ENCODE results near the gene CPNE8.
A peak's percentile ranks its signal among the peaks of the same experiment; 100 is the strongest.

CPNE8 gene

DNA sequence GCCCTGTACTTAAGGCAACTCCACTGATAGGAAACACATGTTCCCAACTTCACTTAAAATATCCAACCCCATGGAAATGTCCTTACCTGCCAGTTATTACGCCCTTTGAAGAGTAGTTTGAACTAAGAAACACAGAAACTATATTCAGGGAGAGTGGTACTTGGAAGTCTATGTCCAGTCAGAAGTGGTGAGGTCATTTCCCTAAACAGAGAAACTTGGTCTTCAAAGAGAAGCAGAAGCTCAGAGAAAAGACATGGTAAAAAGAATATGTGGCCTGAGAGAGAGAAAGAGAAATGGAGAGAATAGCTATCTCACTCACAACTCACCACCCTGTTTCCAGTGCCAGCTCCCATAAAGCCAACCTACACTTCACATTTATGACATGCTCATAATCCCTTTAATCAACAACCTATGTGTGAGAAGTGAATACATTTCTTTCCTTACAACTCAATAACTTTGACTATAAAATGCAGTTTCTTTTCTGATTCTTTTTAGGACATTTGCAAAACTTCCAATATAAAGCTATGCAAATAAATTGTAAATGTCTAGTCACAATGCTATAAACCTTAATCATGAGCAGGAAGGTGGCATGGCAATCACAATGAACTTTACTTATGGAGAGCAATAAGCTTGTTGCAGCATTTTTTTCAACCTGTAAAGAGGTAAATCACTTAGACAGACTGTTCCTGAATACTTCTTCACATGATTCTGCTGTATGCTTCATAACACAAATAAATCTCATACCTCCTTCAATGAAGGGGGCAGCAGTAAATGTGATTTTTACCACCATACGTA lies 67.1 kb downstream of the CPNE8 start:
- 100% methylated on average over 1 of the region's 2 CpGs for WGBS (ENCODE audit: insufficient coverage)
- POLR2A ChIA-PET = no interaction called here

GRCh38 chr12:38831715-38832114 lies 73.7 kb downstream of the CPNE8 start:
- Histone ChIP-seq H3K4me3 (ENCODE audit: control insufficient read depth in 1 of 7, extremely low read depth in 1 of 7, insufficient read depth in 4 of 7, low read depth in 2 of 7, low read length in 6 of 7) (no peak overlapping the region), H3K27ac (ENCODE audit: insufficient read depth in 1 of 2, low read depth in 1 of 2, low read length in 2 of 2, poor library complexity in 1 of 2, severe bottlenecking in 2 of 2) (no peak overlapping the region), H3K36me3 (ENCODE audit: control insufficient read depth in 4 of 4, insufficient read depth in 4 of 4, low read length in 3 of 4) (peaks cover 2 to 13% (median 8%) of the 10 kb centered on the region in 4 experiments), H3K27me3 (replicated peaks in 2 of 5; ENCODE audit: control insufficient read depth in 4 of 5, insufficient read depth in 5 of 5, low read length in 4 of 5) (no peaks in the 10 kb centered on the region), H3K4me1 (ENCODE audit: control extremely low read depth in 1 of 4, control insufficient read depth in 4 of 4, insufficient read depth in 4 of 4, low read length in 3 of 4) (no peaks in the 10 kb centered on the region), H3K9me3 (ENCODE audit: control extremely low read depth in 1 of 5, control insufficient read depth in 4 of 5, insufficient read depth in 2 of 5, low read depth in 1 of 5, low read length in 4 of 5) (peaks cover 0 to 2% (median 0%) of the 10 kb centered on the region in 5 experiments)
- no peak for DNase-seq
- CTCF ChIA-PET = interaction anchor here (1.1 kb wide), 1 partner anchor 65 kb away, joined by 3 read pairs; no protein-coding TSS in a partner anchor
- 95% methylated on average over 4 of the region's 5 CpGs for WGBS (ENCODE audit: insufficient coverage)
- POLR2A ChIA-PET = no interaction called here

More for the DNA sequence above, 67.1 kb downstream of the CPNE8 start:
- Histone ChIP-seq H3K9me3 (ENCODE audit: control extremely low read depth in 1 of 5, control insufficient read depth in 4 of 5, insufficient read depth in 2 of 5, low read depth in 1 of 5, low read length in 4 of 5) (peaks cover 0 to 2% (median 0%) of the 10 kb centered on the region in 5 experiments), H3K27me3 (replicated peaks in 2 of 5; ENCODE audit: control insufficient read depth in 4 of 5, insufficient read depth in 5 of 5, low read length in 4 of 5) (no peaks in the 10 kb centered on the region), H3K36me3 (ENCODE audit: control insufficient read depth in 4 of 4, insufficient read depth in 4 of 4, low read length in 3 of 4) (peaks cover 0 to 4% (median under 1%) of the 10 kb centered on the region in 4 experiments), H3K4me1 (ENCODE audit: control extremely low read depth in 1 of 4, control insufficient read depth in 4 of 4, insufficient read depth in 4 of 4, low read length in 3 of 4) (no peaks in the 10 kb centered on the region), H3K4me3 (ENCODE audit: control insufficient read depth in 1 of 7, extremely low read depth in 1 of 7, insufficient read depth in 4 of 7, low read depth in 2 of 7, low read length in 6 of 7) (no peak overlapping the region), H3K27ac (ENCODE audit: insufficient read depth in 1 of 2, low read depth in 1 of 2, low read length in 2 of 2, poor library complexity in 1 of 2, severe bottlenecking in 2 of 2) (no peak overlapping the region)
- CTCF ChIA-PET = interaction anchor here (3.5 kb wide), 1 partner anchor 68 kb away, joined by 13 read pairs; the partner anchor contains the start of gene CPNE8
- no peak for DNase-seq

- H3K4me3 ChIP-seq (ENCODE audit: control insufficient read depth in 1 of 7, extremely low read depth in 1 of 7, insufficient read depth in 4 of 7, low read depth in 2 of 7, low read length in 6 of 7) = no peak overlapping the region
- peak in 1 of 3 donors; percentile 23 for DNase-seq
- no peak overlapping the region for H3K27ac ChIP-seq (ENCODE audit: insufficient read depth in 1 of 2, low read depth in 1 of 2, low read length in 2 of 2, poor library complexity in 1 of 2, severe bottlenecking in 2 of 2)
- H3K27me3 ChIP-seq (replicated peaks in 2 of 5; ENCODE audit: control insufficient read depth in 4 of 5, insufficient read depth in 5 of 5, low read length in 4 of 5) = no peaks in the 10 kb centered on the region
- peaks cover 7 to 20% (median 9%) of the 10 kb centered on the region in 4 experiments for H3K36me3 ChIP-seq (ENCODE audit: control insufficient read depth in 4 of 4, insufficient read depth in 4 of 4, low read length in 3 of 4)
- 91% methylated on average over 4 of the region's 4 CpGs for WGBS (ENCODE audit: insufficient coverage)
- CTCF ChIA-PET = no interaction called here
- H3K4me1 ChIP-seq (ENCODE audit: control extremely low read depth in 1 of 4, control insufficient read depth in 4 of 4, insufficient read depth in 4 of 4, low read length in 3 of 4) = no peaks in the 10 kb centered on the region
- no peaks in the 10 kb centered on the region for H3K9me3 ChIP-seq (ENCODE audit: control extremely low read depth in 1 of 5, control insufficient read depth in 4 of 5, insufficient read depth in 2 of 5, low read depth in 1 of 5, low read length in 4 of 5)
- POLR2A ChIA-PET = no interaction called here
Observed at GRCh38 chr12:38825006-38825405, 80.4 kb downstream of the CPNE8 start.

DNA sequence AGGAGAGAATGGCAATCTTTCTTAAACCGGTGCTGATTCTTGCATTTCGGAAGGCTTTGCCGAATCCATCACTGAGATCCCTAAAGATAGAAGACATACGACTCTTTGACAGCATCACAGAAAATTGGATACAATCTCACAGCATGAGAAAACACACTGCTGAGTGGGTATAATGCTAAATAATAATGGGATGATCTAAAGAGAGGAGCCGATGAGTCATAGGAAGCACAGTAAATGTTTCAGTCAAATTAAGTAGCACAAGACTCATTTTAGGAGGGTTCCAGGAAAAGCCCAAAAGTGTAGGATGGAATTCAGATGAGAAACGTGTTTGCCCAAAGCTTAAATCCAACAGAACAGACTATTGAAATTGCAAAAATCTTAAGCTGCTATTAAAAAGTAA lies 81.7 kb downstream of the CPNE8 start:
- ChIA-PET CTCF (interaction anchor here (0.8 kb wide), 1 partner anchor 13 kb away, joined by 3 read pairs; no protein-coding TSS in a partner anchor), POLR2A (no interaction called here)
- 100% methylated on average over 5 of the region's 6 CpGs for WGBS (ENCODE audit: insufficient coverage)

GRCh38 chr12:38823314-38823713 lies 82.1 kb downstream of the CPNE8 start:
- DNase-seq = no peak
- ChIA-PET POLR2A (no interaction called here), CTCF (interaction anchor here (0.6 to 1.0 kb wide), 3 partner anchors 12 to 321 kb away, joined by 3 to 4 read pairs (median 3); no protein-coding TSS in a partner anchor)
- peaks cover 4 to 20% (median 9%) of the 10 kb centered on the region in 4 experiments for H3K36me3 ChIP-seq (ENCODE audit: control insufficient read depth in 4 of 4, insufficient read depth in 4 of 4, low read length in 3 of 4)
- no peaks in the 10 kb centered on the region for H3K9me3 ChIP-seq (ENCODE audit: control extremely low read depth in 1 of 5, control insufficient read depth in 4 of 5, insufficient read depth in 2 of 5, low read depth in 1 of 5, low read length in 4 of 5)
- H3K27me3 ChIP-seq (replicated peaks in 2 of 5; ENCODE audit: control insufficient read depth in 4 of 5, insufficient read depth in 5 of 5, low read length in 4 of 5) = no peaks in the 10 kb centered on the region
- H3K4me3 ChIP-seq (ENCODE audit: control insufficient read depth in 1 of 7, extremely low read depth in 1 of 7, insufficient read depth in 4 of 7, low read depth in 2 of 7, low read length in 6 of 7) = no peak overlapping the region
- H3K4me1 ChIP-seq (ENCODE audit: control extremely low read depth in 1 of 4, control insufficient read depth in 4 of 4, insufficient read depth in 4 of 4, low read length in 3 of 4) = no peaks in the 10 kb centered on the region
- WGBS (ENCODE audit: insufficient coverage) = 93% methylated on average over 2 of the region's 2 CpGs
- no peak overlapping the region for H3K27ac ChIP-seq (ENCODE audit: insufficient read depth in 1 of 2, low read depth in 1 of 2, low read length in 2 of 2, poor library complexity in 1 of 2, severe bottlenecking in 2 of 2)

More for the DNA sequence above, 81.7 kb downstream of the CPNE8 start:
- H3K36me3 ChIP-seq (ENCODE audit: control insufficient read depth in 4 of 4, insufficient read depth in 4 of 4, low read length in 3 of 4) = peaks cover 4 to 20% (median 9%) of the 10 kb centered on the region in 4 experiments
- H3K4me3 ChIP-seq (ENCODE audit: control insufficient read depth in 1 of 7, extremely low read depth in 1 of 7, insufficient read depth in 4 of 7, low read depth in 2 of 7, low read length in 6 of 7) = no peak overlapping the region
- H3K27ac ChIP-seq (ENCODE audit: insufficient read depth in 1 of 2, low read depth in 1 of 2, low read length in 2 of 2, poor library complexity in 1 of 2, severe bottlenecking in 2 of 2) = no peak overlapping the region
- H3K27me3 ChIP-seq (replicated peaks in 2 of 5; ENCODE audit: control insufficient read depth in 4 of 5, insufficient read depth in 5 of 5, low read length in 4 of 5) = no peaks in the 10 kb centered on the region
- DNase-seq = no peak
- no peaks in the 10 kb centered on the region for H3K9me3 ChIP-seq (ENCODE audit: control extremely low read depth in 1 of 5, control insufficient read depth in 4 of 5, insufficient read depth in 2 of 5, low read depth in 1 of 5, low read length in 4 of 5)
- no peaks in the 10 kb centered on the region for H3K4me1 ChIP-seq (ENCODE audit: control extremely low read depth in 1 of 4, control insufficient read depth in 4 of 4, insufficient read depth in 4 of 4, low read length in 3 of 4)

DNA sequence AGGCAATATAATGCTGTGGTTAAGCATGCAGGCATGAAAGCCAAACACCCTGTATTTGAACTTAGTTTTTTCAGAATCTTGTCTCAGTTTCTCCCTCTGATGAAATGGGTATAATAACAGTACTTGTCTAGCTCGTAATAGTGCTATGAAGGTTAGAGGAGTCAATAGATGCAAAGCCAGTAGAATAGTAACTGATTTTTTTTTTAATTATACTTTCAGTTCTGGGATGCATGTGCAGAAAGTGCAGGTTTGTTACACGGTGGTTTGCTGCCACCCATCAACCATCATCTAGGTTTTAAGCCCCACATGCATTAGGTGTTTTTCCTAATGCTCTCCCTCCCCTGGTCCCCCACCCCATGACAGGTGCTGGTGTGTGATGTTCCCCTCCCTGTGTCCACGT lies 87.4 kb downstream of the CPNE8 start:
- POLR2A ChIA-PET = no interaction called here
- H3K9me3 ChIP-seq (ENCODE audit: control extremely low read depth in 1 of 5, control insufficient read depth in 4 of 5, insufficient read depth in 2 of 5, low read depth in 1 of 5, low read length in 4 of 5) = peaks cover 0 to 1% (median 0%) of the 10 kb centered on the region in 5 experiments
- no peak overlapping the region for H3K27ac ChIP-seq (ENCODE audit: insufficient read depth in 1 of 2, low read depth in 1 of 2, low read length in 2 of 2, poor library complexity in 1 of 2, severe bottlenecking in 2 of 2)
- CTCF ChIA-PET = interaction anchor here (0.6 kb wide), 1 partner anchor 78 kb away, joined by 3 read pairs; no protein-coding TSS in a partner anchor
- no CpG with 5 or more reads among the region's 3 CpGs for WGBS (ENCODE audit: insufficient coverage)
- H3K4me1 ChIP-seq (ENCODE audit: control extremely low read depth in 1 of 4, control insufficient read depth in 4 of 4, insufficient read depth in 4 of 4, low read length in 3 of 4) = no peaks in the 10 kb centered on the region
- peaks cover 0 to 9% (median 2%) of the 10 kb centered on the region in 4 experiments for H3K36me3 ChIP-seq (ENCODE audit: control insufficient read depth in 4 of 4, insufficient read depth in 4 of 4, low read length in 3 of 4)
- no peak overlapping the region for H3K4me3 ChIP-seq (ENCODE audit: control insufficient read depth in 1 of 7, extremely low read depth in 1 of 7, insufficient read depth in 4 of 7, low read depth in 2 of 7, low read length in 6 of 7)
- H3K27me3 ChIP-seq (replicated peaks in 2 of 5; ENCODE audit: control insufficient read depth in 4 of 5, insufficient read depth in 5 of 5, low read length in 4 of 5) = no peaks in the 10 kb centered on the region
- no peak for DNase-seq

- H3K27ac ChIP-seq (ENCODE audit: insufficient read depth in 1 of 2, low read depth in 1 of 2, low read length in 2 of 2, poor library complexity in 1 of 2, severe bottlenecking in 2 of 2) = no peak overlapping the region
- 83% methylated on average over 3 of the region's 3 CpGs for WGBS (ENCODE audit: insufficient coverage)
- H3K4me1 ChIP-seq (ENCODE audit: control extremely low read depth in 1 of 4, control insufficient read depth in 4 of 4, insufficient read depth in 4 of 4, low read length in 3 of 4) = no peaks in the 10 kb centered on the region
- H3K36me3 ChIP-seq (ENCODE audit: control insufficient read depth in 4 of 4, insufficient read depth in 4 of 4, low read length in 3 of 4) = peaks cover 4 to 18% (median 5%) of the 10 kb centered on the region in 4 experiments
- H3K27me3 ChIP-seq (replicated peaks in 2 of 5; ENCODE audit: control insufficient read depth in 4 of 5, insufficient read depth in 5 of 5, low read length in 4 of 5) = no peaks in the 10 kb centered on the region
- CTCF ChIA-PET = interaction anchor here (1.1 kb wide), 1 partner anchor 96 kb away, joined by 3 read pairs; no protein-coding TSS in a partner anchor
- H3K9me3 ChIP-seq (ENCODE audit: control extremely low read depth in 1 of 5, control insufficient read depth in 4 of 5, insufficient read depth in 2 of 5, low read depth in 1 of 5, low read length in 4 of 5) = peaks cover 0 to 9% (median 2%) of the 10 kb centered on the region in 5 experiments
- DNase-seq = peak in 2 of 3 donors; percentile 46 to 64
- H3K4me3 ChIP-seq (ENCODE audit: control insufficient read depth in 1 of 7, extremely low read depth in 1 of 7, insufficient read depth in 4 of 7, low read depth in 2 of 7, low read length in 6 of 7) = no peak overlapping the region
- POLR2A ChIA-PET = no interaction called here
Observed at GRCh38 chr12:38813923-38814322, 91.5 kb downstream of the CPNE8 start.
